Osteoblast (primary cell): ENCODE measurements around the gene PARD3. TPM values are rescaled to one million over a fixed set of nuclear protein-coding genes. Genes with fewer than 3 reads are reported as not detected.

ENCODE experiments used
- DNase-seq: peaks from one replicate; pipeline ENCODE4 v3.0.0; 2011; ENCODE audit warnings: low spot score, mixed read lengths; ENCODE audit not compliant: insufficient read length; ENCODE audit errors: missing footprints
- H2AFZ ChIP-seq: 2 replicates; pipeline ENCODE4 v1.6.0; 2011; ENCODE audit warnings: mild to moderate bottlenecking, low read length
- H3K27ac ChIP-seq: 2 replicates; pipeline ENCODE4 v1.5.1; 2011; ENCODE audit warnings: mild to moderate bottlenecking, low read depth, low read length, moderate library complexity
- H3K27me3 ChIP-seq: 2 replicates; pipeline ENCODE4 v1.6.0; 2012; ENCODE audit warnings: mild to moderate bottlenecking, control low read depth, inconsistent platforms, low read length, moderate library complexity; ENCODE audit not compliant: insufficient read depth
- H3K36me3 ChIP-seq: 2 replicates; pipeline ENCODE4 v1.5.1; 2011; ENCODE audit warnings: mild to moderate bottlenecking, low read length, control low read depth, moderate library complexity; ENCODE audit not compliant: insufficient read depth
- H3K4me1 ChIP-seq: 2 replicates; pipeline ENCODE4 v1.5.1; 2011; ENCODE audit warnings: mild to moderate bottlenecking, low read length, control low read depth, moderate library complexity; ENCODE audit not compliant: insufficient read depth
- H3K4me2 ChIP-seq: 2 replicates; pipeline ENCODE4 v1.6.0; 2011; ENCODE audit warnings: mild to moderate bottlenecking, low read length; ENCODE audit not compliant: insufficient read depth
- H3K4me3 ChIP-seq: fragments of 200-600 bp; sonication (generic); 3 replicates; pipeline ENCODE4 v1.5.1; 2012; ENCODE audit warnings: mild to moderate bottlenecking, low read length, inconsistent platforms; ENCODE audit not compliant: insufficient read depth
- H3K79me2 ChIP-seq: 2 replicates; pipeline ENCODE4 v1.6.0; 2012; ENCODE audit warnings: mild to moderate bottlenecking, low read length, control low read depth, inconsistent platforms; ENCODE audit not compliant: insufficient read depth
- H3K9me3 ChIP-seq: 2 replicates; pipeline ENCODE4 v1.5.1; 2011; ENCODE audit warnings: low read depth, low read length, control low read depth
- H4K20me1 ChIP-seq: 2 replicates; pipeline ENCODE4 v1.6.0; 2012; ENCODE audit warnings: mild to moderate bottlenecking, low read length, control low read depth; ENCODE audit not compliant: insufficient read depth
- CTCF ChIP-seq: IDR thresholded peaks from 2 replicates; pipeline ENCODE4 v1.5.1; 2011; ENCODE audit warnings: mild to moderate bottlenecking, low read depth, low read length, moderate library complexity; ENCODE audit errors: extremely low read depth
- total RNA-seq: library from RNA; depleted of rRNA; stranded (reverse); fragments of >200 nt; gene quantifications from 2 replicates; pipeline ENCODE4 v1.2.3, GENCODE V29; 2012

The PARD3 gene
- total RNA-seq, 1 donor = 71.7 TPM

- no peak for TF ChIP-seq CTCF
- Histone ChIP-seq H3K4me2 (no peak overlapping the region), H4K20me1 (no peaks in the 10 kb centered on the region), H3K9me3 (no peaks in the 10 kb centered on the region), H3K36me3 (no peaks in the 10 kb centered on the region), H3K4me1 (no peaks in the 10 kb centered on the region), H3K27ac (no peak overlapping the region), H3K4me3 (no peak overlapping the region), H3K79me2 (no peaks in the 10 kb centered on the region), H3K27me3 (no peaks in the 10 kb centered on the region), H2AFZ (no peak overlapping the region)
- DNase-seq = no peak
Observed at GRCh38 chr10:34389801-34390200, 425.3 kb downstream of the PARD3 start.

GRCh38 chr10:34386921-34387320 lies 428.2 kb downstream of the PARD3 start:
- Histone ChIP-seq H3K79me2 (no peaks in the 10 kb centered on the region), H3K27ac (no peak overlapping the region), H3K4me3 (no peak overlapping the region), H4K20me1 (no peaks in the 10 kb centered on the region), H3K27me3 (no peaks in the 10 kb centered on the region), H3K36me3 (no peaks in the 10 kb centered on the region), H3K4me2 (no peak overlapping the region), H2AFZ (no peak overlapping the region), H3K9me3 (no peaks in the 10 kb centered on the region), H3K4me1 (no peaks in the 10 kb centered on the region)
- no peak for DNase-seq
- no peak for TF ChIP-seq CTCF

GRCh38 chr10:34384372-34384771 lies 430.7 kb downstream of the PARD3 start:
- Histone ChIP-seq H3K4me2 (no peak overlapping the region), H3K27me3 (no peaks in the 10 kb centered on the region), H3K4me1 (no peaks in the 10 kb centered on the region), H3K4me3 (no peak overlapping the region), H3K27ac (no peak overlapping the region), H2AFZ (no peak overlapping the region), H3K79me2 (no peaks in the 10 kb centered on the region), H3K36me3 (no peaks in the 10 kb centered on the region), H3K9me3 (no peaks in the 10 kb centered on the region), H4K20me1 (no peaks in the 10 kb centered on the region)
- no peak for TF ChIP-seq CTCF
- no peak for DNase-seq

- H2AFZ ChIP-seq = no peak overlapping the region
- H4K20me1 ChIP-seq = no peaks in the 10 kb centered on the region
- no peaks in the 10 kb centered on the region for H3K9me3 ChIP-seq
- no peaks in the 10 kb centered on the region for H3K36me3 ChIP-seq
- no peak for DNase-seq
- no peak for TF ChIP-seq CTCF
- H3K4me2 ChIP-seq = no peak overlapping the region
- H3K4me1 ChIP-seq = no peaks in the 10 kb centered on the region
- H3K79me2 ChIP-seq = no peaks in the 10 kb centered on the region
- no peak overlapping the region for H3K27ac ChIP-seq
- no peak overlapping the region for H3K4me3 ChIP-seq
- no peaks in the 10 kb centered on the region for H3K27me3 ChIP-seq
Observed at GRCh38 chr10:34382626-34383025, 432.5 kb downstream of the PARD3 start.
